CD4-positive, alpha-beta T cell (primary cell): Measurements from ENCODE around the gene WDR89. TPM values are rescaled to one million over a fixed set of nuclear protein-coding genes. Genes with fewer than 3 reads are reported as not detected.

ENCODE experiments used
- ATAC-seq: fragments of 200-7000 bp; cut with Tn5 transposase; one replicate; pipeline ENCODE4 v1.10.0; 2022; ENCODE audit warnings: mild to moderate bottlenecking; ENCODE audit not compliant: poor library complexity
- CTCF ChIA-PET: fragments of 350-600 bp; sonication (Branson Sonifier 250); formaldehyde crosslinking; loops from one replicate; lab custom pipeline; 2021; ENCODE audit warnings: antibody characterized with exemption, inconsistent platforms; lab: Charles Lee
- POLR2A ChIA-PET: fragments of 350-600 bp; sonication (Branson Sonifier 250); formaldehyde crosslinking; loops from one replicate; lab custom pipeline; 2021; ENCODE audit warnings: antibody characterized with exemption, inconsistent platforms; lab: Charles Lee
- DNase-seq, 14 experiments: peaks; one replicate each; pipeline ENCODE4 v3.0.0-alpha.2; 2013 to 2020; ENCODE audit warnings: mixed read lengths in 2 of 14
- H3K27ac ChIP-seq, 2 donors: one replicate each; pipeline versions ENCODE4 v1.5.1 to v1.7.0; 2013; ENCODE audit warnings: low read length in 2 of 2, low read depth in 1 of 2, mild to moderate bottlenecking in 1 of 2
- H3K27me3 ChIP-seq, 2 experiments: 1 replicate in 1 of 2; 2 replicates in 1 of 2; pipeline versions ENCODE4 v1.6.1 to v1.7.0; 2013; ENCODE audit warnings: low read length in 2 of 2, control low read depth in 1 of 2, mild to moderate bottlenecking in 1 of 2, moderate library complexity in 1 of 2; ENCODE audit not compliant: insufficient read depth in 2 of 2, control insufficient read depth in 1 of 2
- H3K36me3 ChIP-seq: one replicate; pipeline ENCODE4 v1.6.1; 2013; ENCODE audit warnings: low read length, control low read depth; ENCODE audit not compliant: insufficient read depth
- H3K4me1 ChIP-seq: one replicate; pipeline ENCODE4 v1.6.1; 2013; ENCODE audit warnings: low read length, control low read depth; ENCODE audit not compliant: insufficient read depth
- H3K4me3 ChIP-seq: one replicate; pipeline ENCODE4 v1.5.1; 2013; ENCODE audit warnings: mild to moderate bottlenecking, low read length, moderate library complexity
- H3K9me3 ChIP-seq, 2 experiments: 1 replicate in 1 of 2; 2 replicates in 1 of 2; pipeline versions ENCODE4 v1.6.1 to v1.7.0; 2013; ENCODE audit warnings: low read length in 2 of 2, mild to moderate bottlenecking in 2 of 2, control low read depth in 1 of 2, moderate library complexity in 1 of 2; ENCODE audit not compliant: control insufficient read depth in 1 of 2, insufficient read depth in 1 of 2
- H3K27ac Mint-ChIP-seq: one replicate; pipeline ENCODE4 v1.8.0; 2020; ENCODE audit warnings: mixed read lengths
- H3K27me3 Mint-ChIP-seq: one replicate; pipeline ENCODE4 v1.8.0; 2021; ENCODE audit warnings: mixed read lengths
- H3K36me3 Mint-ChIP-seq: one replicate; pipeline ENCODE4 v1.8.0; 2021; ENCODE audit warnings: low read depth, mixed read lengths
- H3K4me1 Mint-ChIP-seq: one replicate; pipeline ENCODE4 v1.8.0; 2021; ENCODE audit warnings: low read depth, mixed read lengths
- H3K4me3 Mint-ChIP-seq: one replicate; pipeline ENCODE4 v1.8.0; 2020; ENCODE audit warnings: mild to moderate bottlenecking, mixed read lengths
- H3K9me3 Mint-ChIP-seq: one replicate; pipeline ENCODE4 v1.8.0; 2020; ENCODE audit warnings: mixed read lengths
- intact Hi-C, 2 experiments: fragments of 100-400 bp; cut with DNase I in 1 of 2; cut with micrococcal nuclease in 1 of 2; formaldehyde crosslinking; loops; one replicate each; pipeline versions ENCODE4 v1.15.1 to v1.9.0; 2023 to 2025; cut with DNase I, micrococcal nuclease
- total RNA-seq, 174 experiments: library from RNA in 2 of 174; stranded (reverse) in 2 of 174; gene quantifications; one replicate each; pipeline ENCODE4 v1.2.3 and lab custom pipeline; 2021 to 2026
- TF ChIP-seq, protein P1 (sequence below): fragments of 200-600 bp; IDR thresholded peaks from one replicate; pipeline ENCODE4 v1.8.0; 2022; ENCODE audit warnings: antibody characterized with exemption, mild to moderate bottlenecking

The WDR89 gene
- total RNA-seq, 2 experiments from 2014 or later, result 12.4 to 13.4 TPM

DNA sequence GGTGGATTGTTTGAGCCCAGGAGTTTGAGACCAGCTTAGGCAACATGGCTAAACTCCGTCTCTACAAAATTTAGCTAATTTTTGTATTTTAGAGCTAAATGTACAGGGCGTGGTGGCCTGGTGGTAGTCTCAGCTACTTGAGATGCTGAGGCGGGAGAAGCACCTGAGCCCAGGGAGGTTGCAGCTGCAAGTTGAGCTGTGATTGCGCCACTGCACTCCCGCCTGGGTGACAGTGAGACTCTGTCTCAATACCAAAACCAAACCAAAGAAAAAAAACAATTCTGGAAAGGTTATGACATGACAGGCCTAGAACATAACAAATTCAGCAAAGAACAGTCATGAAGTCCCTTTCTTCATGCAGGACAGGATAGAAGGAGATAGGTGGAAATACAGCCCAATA, 25.7 kb downstream of the WDR89 start:
- intact Hi-C loops, result no loop called here
- H3K9me3 ChIP-seq, result no peaks in the 10 kb centered on the region
- H3K27ac Mint-ChIP-seq, result no peak overlapping the region
- DNase-seq, result no peak
- ATAC-seq, result no peak
- ChIA-PET CTCF (interaction anchor here (0.6 to 1.3 kb wide), 4 partner anchors 10 to 34 kb away, joined by 3 read pairs; no protein-coding TSS in a partner anchor), POLR2A (interaction anchor here (1.0 to 1.5 kb wide), 2 partner anchors 10 to 34 kb away, joined by 3 to 4 read pairs; no protein-coding TSS in a partner anchor)
- H3K36me3 ChIP-seq, result peaks cover 30% of the 10 kb centered on the region
- H3K9me3 Mint-ChIP-seq, result no peaks in the 10 kb centered on the region
- no peaks in the 10 kb centered on the region for H3K27me3 Mint-ChIP-seq
- H3K27ac ChIP-seq, result no peak overlapping the region
- peaks cover 18% of the 10 kb centered on the region for H3K4me1 ChIP-seq
- peaks cover 45% of the 10 kb centered on the region for H3K4me1 Mint-ChIP-seq
- H3K4me3 Mint-ChIP-seq, result no peak overlapping the region
- H3K4me3 ChIP-seq, result no peak overlapping the region
- TF ChIP-seq, protein P1, sequence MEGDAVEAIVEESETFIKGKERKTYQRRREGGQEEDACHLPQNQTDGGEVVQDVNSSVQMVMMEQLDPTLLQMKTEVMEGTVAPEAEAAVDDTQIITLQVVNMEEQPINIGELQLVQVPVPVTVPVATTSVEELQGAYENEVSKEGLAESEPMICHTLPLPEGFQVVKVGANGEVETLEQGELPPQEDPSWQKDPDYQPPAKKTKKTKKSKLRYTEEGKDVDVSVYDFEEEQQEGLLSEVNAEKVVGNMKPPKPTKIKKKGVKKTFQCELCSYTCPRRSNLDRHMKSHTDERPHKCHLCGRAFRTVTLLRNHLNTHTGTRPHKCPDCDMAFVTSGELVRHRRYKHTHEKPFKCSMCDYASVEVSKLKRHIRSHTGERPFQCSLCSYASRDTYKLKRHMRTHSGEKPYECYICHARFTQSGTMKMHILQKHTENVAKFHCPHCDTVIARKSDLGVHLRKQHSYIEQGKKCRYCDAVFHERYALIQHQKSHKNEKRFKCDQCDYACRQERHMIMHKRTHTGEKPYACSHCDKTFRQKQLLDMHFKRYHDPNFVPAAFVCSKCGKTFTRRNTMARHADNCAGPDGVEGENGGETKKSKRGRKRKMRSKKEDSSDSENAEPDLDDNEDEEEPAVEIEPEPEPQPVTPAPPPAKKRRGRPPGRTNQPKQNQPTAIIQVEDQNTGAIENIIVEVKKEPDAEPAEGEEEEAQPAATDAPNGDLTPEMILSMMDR, result no peak
- H3K36me3 Mint-ChIP-seq, result peaks cover 79% of the 10 kb centered on the region
- H3K27me3 ChIP-seq, result no peaks in the 10 kb centered on the region

DNA sequence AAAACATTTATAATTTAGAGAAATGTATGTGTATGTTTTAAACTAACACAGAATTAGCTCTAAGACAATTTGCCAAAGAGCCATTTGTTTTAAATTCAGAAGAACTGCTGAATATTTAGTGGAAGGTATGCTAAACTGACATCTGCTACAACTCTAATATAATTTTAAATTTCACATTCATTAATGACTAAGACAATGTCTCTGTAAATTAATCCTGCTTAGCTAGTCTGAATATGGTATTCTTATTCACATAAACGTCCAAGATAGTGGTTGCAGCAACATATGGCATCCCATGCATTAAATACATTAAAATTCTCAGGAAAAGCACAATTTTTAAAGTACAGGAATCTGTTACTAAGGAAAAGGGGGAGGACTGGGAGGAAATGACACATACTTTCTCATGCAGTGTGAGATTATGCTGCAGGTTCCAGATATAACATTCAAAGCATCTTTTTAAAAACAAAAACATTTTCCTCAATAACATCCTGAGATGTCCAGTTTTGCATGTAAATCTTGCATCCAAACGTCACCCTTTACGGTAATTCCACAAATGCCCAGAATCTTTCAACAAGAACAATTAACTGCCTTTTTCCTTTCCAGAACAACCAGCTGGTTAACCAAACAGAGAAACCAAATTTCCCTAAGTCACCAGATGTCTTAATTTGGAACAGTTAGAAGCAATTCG, 26.9 kb downstream of the WDR89 start:
- H3K36me3 Mint-ChIP-seq, result peaks cover 80% of the 10 kb centered on the region
- H3K9me3 ChIP-seq, result no peaks in the 10 kb centered on the region
- H3K4me3 Mint-ChIP-seq, result no peak overlapping the region
- intact Hi-C loops, result no loop called here
- no peak overlapping the region for H3K27ac Mint-ChIP-seq
- ATAC-seq, result no peak
- no peak overlapping the region for H3K4me3 ChIP-seq
- peaks cover 44% of the 10 kb centered on the region for H3K4me1 Mint-ChIP-seq
- ChIA-PET POLR2A (no interaction called here), CTCF (interaction anchor here (1.1 to 1.3 kb wide), 2 partner anchors 11 to 19 kb away, joined by 3 read pairs; no protein-coding TSS in a partner anchor)
- no peaks in the 10 kb centered on the region for H3K27me3 ChIP-seq
- H3K27me3 Mint-ChIP-seq, result no peaks in the 10 kb centered on the region
- H3K4me1 ChIP-seq, result peaks cover 18% of the 10 kb centered on the region
- TF ChIP-seq, protein P1, result no peak
- no peak overlapping the region for H3K27ac ChIP-seq
- DNase-seq, result no peak
- peaks cover 33% of the 10 kb centered on the region for H3K36me3 ChIP-seq
- H3K9me3 Mint-ChIP-seq, result no peaks in the 10 kb centered on the region

DNA sequence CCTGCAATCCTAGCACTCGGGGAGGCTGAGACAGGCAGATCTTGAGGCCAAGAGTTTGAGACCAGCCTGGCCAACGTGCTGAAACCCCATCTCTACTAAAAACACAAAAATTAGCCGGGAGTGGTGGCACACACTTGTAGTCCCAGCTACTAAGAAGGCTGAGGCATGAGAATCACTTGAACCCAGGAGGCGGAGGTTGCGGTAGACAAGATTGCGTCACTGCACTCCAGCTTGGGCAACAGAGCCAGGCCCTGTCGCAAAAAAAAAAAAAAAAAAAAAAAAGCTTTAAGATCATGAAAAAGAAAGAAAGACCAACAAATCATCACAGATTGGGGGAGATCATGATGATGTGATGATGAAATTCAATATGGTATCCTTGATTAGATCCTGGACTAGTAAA, 30.6 kb downstream of the WDR89 start:
- Mint-ChIP-seq H3K36me3 (peaks cover 58% of the 10 kb centered on the region), H3K9me3 (no peaks in the 10 kb centered on the region), H3K4me3 (no peak overlapping the region), H3K27me3 (no peaks in the 10 kb centered on the region), H3K4me1 (peaks cover 20% of the 10 kb centered on the region), H3K27ac (no peak overlapping the region)
- Histone ChIP-seq H3K27me3 (no peaks in the 10 kb centered on the region), H3K9me3 (no peaks in the 10 kb centered on the region), H3K36me3 (peaks cover 20% of the 10 kb centered on the region), H3K4me3 (no peak overlapping the region), H3K4me1 (peaks cover 10% of the 10 kb centered on the region), H3K27ac (no peak overlapping the region)
- no peak for ATAC-seq
- ChIA-PET POLR2A (no interaction called here), CTCF (no interaction called here)
- TF ChIP-seq, protein P1, result no peak
- no peak for DNase-seq
- intact Hi-C loops, result no loop called here
